ENCODE measurements around the gene CD79B. TPM values are rescaled to one million over a fixed set of nuclear protein-coding genes. Genes with fewer than 3 reads are reported as not detected.

The CD79B gene
- polyA plus RNA-seq, 1 donor (not counting 4 experiments of a cell fraction or from before 2014, with no cell fraction given): 0.07 TPM

DNA sequence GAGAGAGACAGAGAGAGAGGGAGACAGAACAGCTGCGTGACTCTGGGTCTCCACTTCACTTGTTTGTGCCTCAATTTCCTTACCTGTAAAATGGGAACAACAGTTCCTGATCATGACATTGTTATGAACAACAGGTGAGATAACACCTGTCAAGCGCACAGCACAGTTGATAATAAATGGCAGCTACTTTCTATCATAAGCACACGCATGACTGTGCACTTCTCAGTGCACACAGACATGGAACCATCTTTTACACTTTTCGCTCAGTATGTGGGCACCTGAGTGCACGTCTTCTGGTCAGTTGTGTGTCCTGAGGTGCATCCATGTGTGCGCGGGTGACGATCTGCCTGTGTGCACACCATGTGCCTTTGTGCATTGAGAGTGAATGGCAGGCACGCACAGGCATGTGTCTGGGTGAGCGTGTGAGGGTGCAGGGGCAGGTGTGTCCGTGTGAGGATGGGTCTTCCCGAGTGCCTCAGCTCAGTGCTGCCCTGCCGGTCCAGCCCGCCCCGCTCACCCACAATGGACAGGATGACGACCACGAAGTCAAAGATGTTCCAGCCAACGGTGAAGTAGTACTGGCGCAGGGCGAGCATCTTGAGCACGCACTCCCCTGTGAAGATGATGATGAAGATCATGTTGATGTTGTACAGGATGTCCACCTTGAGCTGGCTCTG is 10.3 kb upstream of the CD79B start:
- no peak overlapping the region for H2AFZ ChIP-seq (ENCODE audit: control insufficient read depth, low read length)
- TF ChIP-seq, protein P1, sequence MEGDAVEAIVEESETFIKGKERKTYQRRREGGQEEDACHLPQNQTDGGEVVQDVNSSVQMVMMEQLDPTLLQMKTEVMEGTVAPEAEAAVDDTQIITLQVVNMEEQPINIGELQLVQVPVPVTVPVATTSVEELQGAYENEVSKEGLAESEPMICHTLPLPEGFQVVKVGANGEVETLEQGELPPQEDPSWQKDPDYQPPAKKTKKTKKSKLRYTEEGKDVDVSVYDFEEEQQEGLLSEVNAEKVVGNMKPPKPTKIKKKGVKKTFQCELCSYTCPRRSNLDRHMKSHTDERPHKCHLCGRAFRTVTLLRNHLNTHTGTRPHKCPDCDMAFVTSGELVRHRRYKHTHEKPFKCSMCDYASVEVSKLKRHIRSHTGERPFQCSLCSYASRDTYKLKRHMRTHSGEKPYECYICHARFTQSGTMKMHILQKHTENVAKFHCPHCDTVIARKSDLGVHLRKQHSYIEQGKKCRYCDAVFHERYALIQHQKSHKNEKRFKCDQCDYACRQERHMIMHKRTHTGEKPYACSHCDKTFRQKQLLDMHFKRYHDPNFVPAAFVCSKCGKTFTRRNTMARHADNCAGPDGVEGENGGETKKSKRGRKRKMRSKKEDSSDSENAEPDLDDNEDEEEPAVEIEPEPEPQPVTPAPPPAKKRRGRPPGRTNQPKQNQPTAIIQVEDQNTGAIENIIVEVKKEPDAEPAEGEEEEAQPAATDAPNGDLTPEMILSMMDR (optimal IDR thresholded peaks at IDR 0.05 in 1 of 3, IDR thresholded peaks at IDR 0.05 in 1 of 3, conservative IDR thresholded peaks at IDR 0.05 in 1 of 3; ENCODE audit: extremely low read depth in 1 of 3, insufficient read depth in 2 of 3, low read length in 3 of 3): no peak
- no peak for TF ChIP-seq EZH2 (IDR thresholded peaks at IDR 0.05; ENCODE audit: low read length)
- H3K4me1 ChIP-seq (ENCODE audit: control insufficient read depth, extremely low read depth, insufficient read depth, low read length): no peaks in the 10 kb centered on the region
- no peaks in the 10 kb centered on the region for H3K9me3 ChIP-seq (ENCODE audit: control insufficient read depth, low read depth, low read length)
- dilution Hi-C loops (cut with MboI; ENCODE audit: extremely low pct_ligation_motif_present, low sequenced_read_pairs): no loop called here
- no peak overlapping the region for H3K4me3 ChIP-seq (ENCODE audit: control insufficient read depth in 2 of 3, extremely low read depth in 1 of 3, insufficient read depth in 2 of 3, low read depth in 1 of 3, low read length in 3 of 3)
- no peaks in the 10 kb centered on the region for H3K36me3 ChIP-seq (ENCODE audit: control insufficient read depth in 2 of 2, extremely low read depth in 1 of 2, insufficient read depth in 2 of 2, low read length in 2 of 2)
- H3K27me3 ChIP-seq (ENCODE audit: control insufficient read depth, extremely low read depth, insufficient read depth, low read length): peaks cover 4% of the 10 kb centered on the region
- H3K9ac ChIP-seq (ENCODE audit: control insufficient read depth, extremely low read depth, insufficient read depth, low read length): no peak overlapping the region
- H3K79me2 ChIP-seq (ENCODE audit: control insufficient read depth, insufficient read depth, low read length): no peaks in the 10 kb centered on the region
- FAIRE-seq (no peak), DNase-seq (ENCODE audit: low read depth, low spot score) (no peak)
- H3K27ac ChIP-seq (ENCODE audit: control insufficient read depth, insufficient read depth, low read length): no peak overlapping the region
- H4K20me1 ChIP-seq (ENCODE audit: control insufficient read depth, extremely low read depth, insufficient read depth, low read length): no peaks in the 10 kb centered on the region
- H3K9me1 ChIP-seq (ENCODE audit: control insufficient read depth, extremely low read depth, insufficient read depth, low read length): no peaks in the 10 kb centered on the region
- H3K4me2 ChIP-seq (ENCODE audit: control insufficient read depth, extremely low read depth, insufficient read depth, low read depth, low read length): no peak overlapping the region

DNA sequence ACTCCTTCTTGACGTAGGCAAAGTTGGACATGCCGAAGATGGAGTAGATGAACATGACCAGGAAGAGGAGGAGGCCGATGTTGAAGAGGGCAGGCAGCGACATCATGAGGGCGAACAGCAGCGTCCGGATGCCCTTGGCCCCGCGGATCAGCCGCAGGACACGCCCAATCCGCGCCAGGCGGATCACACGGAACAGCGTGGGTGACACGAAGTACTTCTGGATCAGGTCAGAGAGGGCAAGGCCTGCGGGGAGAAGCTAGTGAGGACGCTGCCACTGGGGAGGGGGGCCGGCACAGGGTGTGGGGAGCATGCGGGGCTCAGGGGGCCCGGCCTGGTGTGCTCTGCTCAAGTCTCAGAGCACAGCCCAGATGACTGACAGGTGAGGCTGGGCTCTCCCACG is 9.6 kb upstream of the CD79B start:
- Histone ChIP-seq H3K9me3 (ENCODE audit: control insufficient read depth, low read depth, low read length) (no peaks in the 10 kb centered on the region), H3K4me1 (ENCODE audit: control insufficient read depth, extremely low read depth, insufficient read depth, low read length) (no peaks in the 10 kb centered on the region), H3K36me3 (ENCODE audit: control insufficient read depth in 2 of 2, extremely low read depth in 1 of 2, insufficient read depth in 2 of 2, low read length in 2 of 2) (no peaks in the 10 kb centered on the region), H3K4me3 (ENCODE audit: control insufficient read depth in 2 of 3, extremely low read depth in 1 of 3, insufficient read depth in 2 of 3, low read depth in 1 of 3, low read length in 3 of 3) (no peak overlapping the region), H2AFZ (ENCODE audit: control insufficient read depth, low read length) (no peak overlapping the region), H3K9me1 (ENCODE audit: control insufficient read depth, extremely low read depth, insufficient read depth, low read length) (no peaks in the 10 kb centered on the region), H3K9ac (ENCODE audit: control insufficient read depth, extremely low read depth, insufficient read depth, low read length) (no peak overlapping the region), H3K27ac (ENCODE audit: control insufficient read depth, insufficient read depth, low read length) (no peak overlapping the region), H3K79me2 (ENCODE audit: control insufficient read depth, insufficient read depth, low read length) (no peaks in the 10 kb centered on the region), H4K20me1 (ENCODE audit: control insufficient read depth, extremely low read depth, insufficient read depth, low read length) (no peaks in the 10 kb centered on the region), H3K4me2 (ENCODE audit: control insufficient read depth, extremely low read depth, insufficient read depth, low read depth, low read length) (no peak overlapping the region), H3K27me3 (ENCODE audit: control insufficient read depth, extremely low read depth, insufficient read depth, low read length) (peaks cover 4% of the 10 kb centered on the region)
- DNase-seq (ENCODE audit: low read depth, low spot score) (no peak), FAIRE-seq (no peak)
- no peak for TF ChIP-seq EZH2 (IDR thresholded peaks at IDR 0.05; ENCODE audit: low read length)
- TF ChIP-seq, protein P1 (optimal IDR thresholded peaks at IDR 0.05 in 1 of 3, IDR thresholded peaks at IDR 0.05 in 1 of 3, conservative IDR thresholded peaks at IDR 0.05 in 1 of 3; ENCODE audit: extremely low read depth in 1 of 3, insufficient read depth in 2 of 3, low read length in 3 of 3): no peak
- dilution Hi-C loops (cut with MboI; ENCODE audit: extremely low pct_ligation_motif_present, low sequenced_read_pairs): no loop called here

Measured in keratinocyte (primary cell).